ENCODE data around the gene FYN.
"Not testable (repeated sequence)": the region's sequence is repeated elsewhere in the genome, so short reads cannot be mapped to it uniquely, and the experiment has no call there.

The FYN gene

DNA sequence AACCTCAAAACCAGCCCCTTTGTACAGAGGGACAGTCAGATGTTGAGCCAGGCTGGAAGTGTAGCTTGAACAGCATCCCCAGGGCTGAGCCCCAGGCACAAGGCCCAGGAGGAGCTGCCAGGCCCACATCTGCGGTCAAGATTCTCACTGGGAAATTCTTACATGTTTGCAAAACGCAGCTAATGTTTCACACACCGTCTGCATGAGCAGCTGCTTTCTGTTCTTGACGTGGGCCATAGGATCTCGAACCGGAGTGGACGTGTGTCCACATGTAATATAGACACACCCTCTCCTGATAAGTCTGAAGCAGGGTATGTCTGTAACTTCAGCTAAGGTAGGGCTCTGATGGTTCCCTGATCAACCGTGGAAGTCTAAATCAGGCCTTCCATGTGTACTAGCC, 226.3 kb downstream of the FYN start:
- no peak for DNase-seq

DNA sequence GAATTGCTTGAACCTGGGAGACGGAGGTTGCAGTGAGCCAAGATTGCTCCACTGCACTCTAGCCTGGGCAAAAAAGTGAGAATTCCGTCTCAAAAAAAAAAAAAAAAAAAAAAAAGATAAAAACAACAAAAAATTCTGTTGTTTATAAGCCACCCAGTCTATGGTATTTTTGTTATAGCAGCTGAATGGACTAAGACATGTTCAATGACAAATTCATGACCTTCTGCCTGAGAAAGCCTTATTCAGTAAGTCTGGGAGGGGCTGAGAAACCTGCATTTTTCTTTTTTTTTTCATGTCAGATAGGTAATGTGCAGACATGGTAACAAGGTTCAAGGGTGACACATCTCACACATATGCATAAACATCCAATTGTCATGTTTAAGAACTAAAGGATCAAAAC, 227.2 kb downstream of the FYN start:
- DNase-seq: no peak

DNA sequence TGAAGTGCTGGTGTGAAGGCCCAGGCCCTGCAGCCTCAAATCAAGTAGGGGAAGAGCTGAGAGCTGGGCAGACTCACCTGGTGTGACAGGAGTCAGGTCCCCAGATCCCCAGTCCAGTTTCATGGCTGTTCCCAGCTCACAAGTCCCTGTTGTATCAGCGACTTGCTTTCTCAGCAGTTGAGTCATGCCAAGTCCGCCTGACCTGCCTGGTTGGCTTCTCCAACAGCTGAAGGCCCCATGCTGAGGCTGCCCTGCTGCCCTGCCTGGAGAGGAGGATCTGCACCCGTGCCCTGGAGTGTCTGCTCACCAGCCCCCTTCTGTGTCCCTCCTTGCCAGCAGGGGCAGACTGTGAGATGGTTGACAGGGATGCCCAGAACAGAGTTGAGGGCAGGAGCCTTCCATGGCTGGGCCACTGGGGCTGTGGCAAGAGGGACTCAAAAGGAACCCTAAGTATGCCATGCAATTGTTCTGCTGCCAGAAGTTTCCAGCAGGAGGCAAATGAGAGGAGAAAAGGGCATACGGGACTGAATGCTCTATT, 228.3 kb downstream of the FYN start:
- no peak for DNase-seq

DNA sequence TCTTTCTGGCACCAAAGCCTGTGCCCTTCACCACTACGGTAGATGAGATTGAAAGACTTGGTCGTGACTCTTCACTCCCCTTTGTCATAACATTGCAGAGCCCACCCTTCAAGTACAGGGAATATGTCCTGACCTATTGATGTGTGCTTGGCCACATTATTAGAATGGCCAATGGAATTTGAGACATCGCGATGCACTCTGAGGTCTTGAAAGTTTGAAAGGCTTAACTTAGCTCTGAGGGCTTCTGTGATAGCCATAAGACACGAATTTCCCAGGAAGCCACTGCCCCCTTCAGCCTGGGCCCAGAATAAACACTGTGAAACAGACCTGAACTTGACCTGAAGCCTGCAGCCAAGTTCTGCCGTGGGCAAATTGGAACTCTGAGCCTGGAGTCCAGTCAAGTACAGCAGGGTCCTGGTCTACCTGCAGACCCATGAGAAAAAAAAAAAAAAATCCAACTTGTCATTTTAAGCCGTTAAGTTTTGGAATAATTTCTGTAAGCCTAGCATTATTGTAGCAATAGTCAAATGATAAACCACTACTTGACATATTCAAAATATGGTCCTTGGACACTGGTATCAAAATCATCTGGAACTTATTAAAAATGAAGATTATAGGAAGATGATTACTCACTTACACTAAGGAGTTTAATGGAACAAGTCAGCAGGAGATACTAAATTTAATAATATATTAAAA, 230.6 kb downstream of the FYN start:
- peak; percentile 24 for DNase-seq

DNA sequence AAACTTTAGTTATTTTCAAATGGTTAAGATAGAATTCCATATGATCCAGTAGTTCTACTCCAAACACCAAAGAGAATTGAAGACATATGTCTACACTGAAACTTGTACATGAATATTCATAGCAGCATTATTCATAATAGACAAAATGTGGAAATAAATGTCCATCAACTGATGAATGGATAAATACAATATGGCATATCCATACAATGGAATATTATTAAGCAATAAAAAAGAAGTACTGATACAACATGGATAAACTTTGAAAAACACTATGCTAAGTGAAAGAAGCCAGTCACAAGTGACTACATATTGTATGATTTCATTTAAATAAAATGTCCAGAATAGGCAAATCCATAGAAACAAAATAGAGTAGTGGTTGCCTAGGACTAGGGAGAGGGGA, 234.0 kb downstream of the FYN start:
- no peak for DNase-seq

DNA sequence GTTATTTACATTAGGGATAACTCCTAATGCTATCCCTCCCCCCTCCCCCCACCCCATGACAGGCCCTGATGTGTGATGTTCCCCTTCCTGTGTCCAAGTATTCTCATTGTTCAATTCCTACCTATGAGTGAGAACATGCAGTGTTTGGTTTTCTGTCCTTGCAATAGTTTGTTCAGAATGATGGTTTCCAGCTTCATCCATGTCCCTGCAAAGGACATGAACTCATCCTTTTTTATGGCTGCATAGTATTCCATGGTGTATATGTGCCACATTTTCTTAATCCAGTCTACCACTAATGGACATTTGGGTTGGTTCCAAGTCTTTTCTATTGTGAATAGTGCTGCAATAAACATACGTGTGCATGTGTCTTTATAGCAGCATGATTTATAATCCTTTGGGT, 238.3 kb downstream of the FYN start:
- not testable (repeated sequence) for DNase-seq

DNA sequence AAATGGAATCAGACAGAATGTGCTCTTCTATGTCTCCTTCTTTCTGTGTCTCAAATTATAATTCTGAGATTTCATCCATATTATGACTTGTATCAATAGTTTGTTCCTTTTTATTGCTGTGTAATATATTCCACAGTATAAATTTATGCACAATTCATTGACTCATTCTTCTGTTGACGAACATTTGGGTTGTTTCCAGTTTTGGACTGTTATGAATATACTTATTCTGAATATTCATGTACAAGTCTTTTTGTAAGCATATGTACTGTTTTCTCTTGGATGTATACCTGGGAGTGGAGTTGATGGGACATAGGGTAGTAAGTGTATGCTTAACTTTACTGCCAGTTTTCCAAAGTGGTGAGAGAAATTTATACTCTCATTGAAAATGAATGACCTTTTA, 239.4 kb downstream of the FYN start:
- DNase-seq: no peak

DNA sequence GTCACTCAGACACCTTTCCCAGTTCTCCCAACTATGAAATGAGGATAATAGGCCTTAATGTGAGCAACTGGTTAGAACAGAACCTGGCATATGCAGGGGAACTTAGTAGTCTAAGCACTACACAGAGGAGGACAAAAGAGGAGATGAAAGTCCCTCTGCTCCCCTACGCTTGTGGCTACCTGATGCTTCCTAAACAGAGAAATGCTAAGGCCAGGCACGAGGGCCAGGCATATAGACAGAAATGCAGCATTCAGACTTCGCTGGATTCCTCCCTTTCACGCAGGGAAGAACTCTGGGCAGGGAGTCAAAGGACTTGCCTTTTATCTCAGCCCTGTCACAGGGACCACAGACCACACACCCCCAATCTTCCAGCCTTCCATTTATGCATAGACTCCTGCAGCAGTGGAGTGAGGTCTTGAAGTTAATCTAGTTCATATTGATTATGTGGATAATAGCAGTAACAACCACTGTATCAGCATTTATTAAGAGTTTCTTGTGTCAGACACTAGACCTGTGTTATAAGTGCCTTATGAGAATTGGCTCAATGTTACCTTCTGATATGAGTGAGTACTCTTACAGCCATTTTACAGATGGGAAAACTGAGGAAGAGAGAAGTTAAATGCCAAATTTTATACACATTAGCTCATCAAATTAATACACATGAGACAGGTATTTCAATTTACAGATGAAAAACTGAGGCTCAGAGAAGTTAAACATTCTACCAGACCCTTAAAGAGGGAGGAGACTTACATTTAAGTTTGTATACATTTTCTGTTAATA, 240.6 kb downstream of the FYN start:
- no peak for DNase-seq

DNA sequence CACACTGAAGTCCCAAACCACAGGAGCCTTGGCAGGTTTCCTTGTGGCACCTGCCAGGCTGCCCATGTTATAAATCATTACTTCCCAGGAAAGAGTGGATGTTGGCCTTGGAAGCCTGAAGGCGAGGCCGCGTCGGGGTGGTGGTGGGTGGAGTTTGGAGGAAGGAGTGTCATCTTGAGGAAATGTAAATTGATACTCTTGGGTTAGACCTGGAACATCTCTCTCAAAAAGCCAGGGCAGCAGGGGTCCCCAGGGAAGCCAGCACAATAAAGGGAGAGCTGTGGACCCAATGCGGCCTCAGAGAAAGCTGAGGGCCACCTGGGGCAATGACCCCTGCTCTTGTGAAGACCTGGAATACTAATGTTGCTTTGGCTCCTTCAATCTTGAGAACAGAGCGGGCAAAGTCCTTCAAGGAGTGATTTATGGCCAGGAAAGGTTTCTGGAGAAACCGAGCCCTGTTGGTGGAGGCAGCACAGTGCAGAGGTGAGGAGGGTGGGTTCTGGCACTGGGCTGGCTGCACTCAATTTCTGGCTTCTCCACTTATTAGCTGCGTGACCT, 241.3 kb downstream of the FYN start:
- DNase-seq: no peak

DNA sequence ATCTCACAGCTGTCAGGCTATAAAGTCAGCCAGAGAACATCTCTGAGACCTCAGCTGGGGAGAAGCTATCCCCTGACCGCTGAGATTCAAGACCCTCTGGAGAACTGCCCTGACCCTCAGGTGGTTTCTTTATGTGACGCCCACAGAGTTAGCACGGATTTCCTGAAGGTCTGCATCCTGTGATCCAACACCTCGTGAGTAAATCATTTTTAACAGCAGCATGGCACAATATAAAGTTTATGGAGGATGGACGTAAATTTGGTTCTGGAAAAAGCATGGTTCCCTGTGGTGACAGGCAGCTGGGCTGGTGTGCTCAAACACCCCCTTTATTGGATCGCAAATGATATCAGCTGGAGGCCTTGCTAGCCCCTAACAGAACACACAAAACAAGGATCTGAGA, 242.2 kb downstream of the FYN start:
- no peak for DNase-seq

DNA sequence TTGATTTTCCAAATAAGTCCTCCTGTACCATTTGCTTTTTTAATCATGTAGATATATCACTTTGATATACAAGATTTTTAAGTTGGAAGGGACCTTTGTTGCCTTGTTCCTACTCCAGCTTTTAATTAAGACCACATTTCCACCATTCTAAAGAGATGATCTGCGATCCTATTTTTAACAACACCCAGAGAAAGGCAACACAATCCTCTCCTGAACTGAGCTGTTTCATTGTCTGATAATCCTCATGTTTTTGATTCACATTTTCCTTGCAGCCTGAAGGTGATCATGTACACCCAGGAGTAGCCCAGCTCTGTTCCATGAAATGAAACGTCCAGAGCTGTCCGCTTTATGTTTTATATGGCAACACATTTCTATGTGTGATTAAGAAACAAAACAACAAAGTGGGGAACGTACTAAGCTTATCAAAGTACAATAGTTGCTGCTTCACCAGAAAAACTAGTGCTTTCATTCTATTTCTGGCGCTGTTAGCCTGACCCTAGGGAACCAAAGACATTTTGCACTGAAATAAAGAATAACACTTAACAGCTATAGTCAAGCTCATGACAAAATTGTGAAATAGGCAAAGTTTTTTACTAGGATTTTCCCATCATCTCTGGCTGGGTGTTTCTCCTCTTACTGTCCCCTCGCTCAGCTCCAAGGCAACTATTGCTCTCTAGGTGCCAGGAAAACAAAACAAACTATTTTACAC, 245.0 kb downstream of the FYN start:
- no peak for DNase-seq

DNA sequence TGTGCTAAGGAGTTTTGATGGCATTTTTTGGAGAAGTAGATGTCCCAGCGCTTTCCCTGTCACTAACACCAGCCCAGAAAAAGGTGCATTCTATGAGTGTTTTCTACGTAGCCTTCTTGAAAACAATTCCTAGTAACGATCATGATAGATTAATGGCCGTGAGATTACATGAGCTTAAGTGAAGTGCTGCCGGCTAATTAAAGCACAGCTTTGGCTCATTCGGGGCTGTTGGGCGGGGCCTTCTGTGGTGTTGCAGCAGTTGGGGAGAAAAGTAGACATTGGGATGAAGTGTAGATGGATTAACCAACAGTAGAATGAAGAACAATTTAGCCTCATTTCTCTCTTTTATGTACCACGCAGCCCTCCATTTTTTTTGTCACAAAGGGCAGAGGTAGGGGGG, 246.8 kb downstream of the FYN start:
- DNase-seq: no peak

DNA sequence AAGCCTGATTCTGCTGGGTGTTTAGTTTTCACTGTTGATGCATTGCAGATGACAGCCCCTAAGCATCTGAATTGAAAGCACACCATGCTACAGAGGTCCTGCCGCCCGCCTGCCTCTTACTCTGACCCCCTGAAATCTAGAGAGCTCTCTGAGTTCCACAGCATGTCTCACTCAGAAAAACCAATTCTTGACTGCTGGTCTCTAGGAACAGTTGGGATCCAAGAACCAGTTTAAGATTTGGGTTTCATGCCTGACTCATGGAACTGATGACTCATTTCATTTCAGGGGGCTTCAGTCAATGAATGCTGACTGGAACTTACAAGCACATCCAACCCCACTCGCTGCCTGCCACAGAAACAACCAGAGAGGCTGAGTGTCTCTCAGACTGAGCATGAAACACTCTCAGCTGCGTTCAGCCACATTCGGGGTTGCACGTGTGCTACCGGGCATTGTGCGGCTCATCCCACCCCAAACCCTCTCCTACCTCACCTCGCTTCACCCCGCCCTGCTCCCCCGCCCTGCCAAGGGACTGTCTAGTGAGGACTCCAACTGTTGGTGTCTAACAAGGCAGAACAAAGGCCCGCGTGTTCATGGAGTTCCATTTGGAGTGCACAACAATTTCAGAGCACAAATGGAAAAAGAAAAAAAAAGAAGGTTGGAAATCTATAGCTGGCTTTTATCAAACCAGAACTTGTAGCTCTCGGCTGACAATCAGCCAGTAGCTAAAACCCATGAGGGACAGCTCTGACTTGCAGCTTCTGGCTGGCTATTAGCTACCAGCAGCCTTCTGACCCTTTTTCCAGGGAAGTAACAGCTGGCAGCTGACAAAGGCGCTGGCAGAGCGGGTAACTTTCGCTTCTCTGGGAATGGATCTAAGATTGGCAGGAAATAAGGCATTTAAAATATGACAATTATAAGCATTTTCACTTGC, 247.5 kb downstream of the FYN start:
- DNase-seq: no peak

DNA sequence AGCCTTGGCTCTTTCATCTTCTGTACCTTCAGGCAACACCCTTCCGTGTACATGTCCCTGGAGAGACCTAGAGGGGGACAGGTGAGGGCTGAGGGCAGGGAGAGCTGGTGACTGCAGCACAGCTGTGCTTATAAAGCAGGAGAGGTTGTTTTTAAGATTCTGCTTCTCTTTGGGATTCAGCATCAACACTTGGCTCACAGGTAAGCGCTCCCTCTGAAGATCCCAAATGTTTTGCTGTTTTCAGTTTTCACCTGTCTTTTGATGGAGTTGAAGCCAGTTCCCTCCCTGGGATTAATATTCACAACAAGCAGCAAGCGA, 248.2 kb downstream of the FYN start:
- no peak for DNase-seq

DNA sequence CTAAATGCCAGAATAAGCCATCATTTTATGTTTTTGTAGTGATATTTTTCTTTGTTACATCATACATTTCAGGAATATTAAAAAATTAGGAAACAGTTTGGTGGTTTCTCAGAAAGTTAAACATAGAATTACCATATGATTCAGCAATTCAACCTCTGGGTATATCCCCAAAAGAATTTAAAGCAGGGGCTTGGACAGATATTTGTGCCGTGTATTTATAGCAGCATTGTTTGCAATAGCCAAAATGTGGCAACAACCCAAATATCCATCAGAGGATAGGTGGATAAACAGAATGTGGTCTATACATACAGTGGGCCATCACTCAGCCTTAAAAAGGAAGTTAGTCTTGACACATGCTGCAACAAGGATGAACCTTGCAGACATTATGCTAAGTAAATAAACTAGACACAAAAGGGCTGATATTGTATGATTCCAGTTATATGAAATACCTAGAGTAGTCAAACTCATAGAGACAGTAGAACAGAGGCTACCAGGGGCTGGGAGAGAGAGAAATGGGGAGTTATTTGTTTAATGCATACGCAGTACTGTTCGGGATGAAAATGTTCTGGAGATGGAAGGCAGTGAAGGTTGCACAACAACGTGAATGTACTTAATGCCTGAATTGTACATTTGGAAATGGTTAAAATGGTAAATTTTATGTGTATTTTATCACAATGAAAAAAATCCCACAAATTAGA, 248.7 kb downstream of the FYN start:
- no peak for DNase-seq

DNA sequence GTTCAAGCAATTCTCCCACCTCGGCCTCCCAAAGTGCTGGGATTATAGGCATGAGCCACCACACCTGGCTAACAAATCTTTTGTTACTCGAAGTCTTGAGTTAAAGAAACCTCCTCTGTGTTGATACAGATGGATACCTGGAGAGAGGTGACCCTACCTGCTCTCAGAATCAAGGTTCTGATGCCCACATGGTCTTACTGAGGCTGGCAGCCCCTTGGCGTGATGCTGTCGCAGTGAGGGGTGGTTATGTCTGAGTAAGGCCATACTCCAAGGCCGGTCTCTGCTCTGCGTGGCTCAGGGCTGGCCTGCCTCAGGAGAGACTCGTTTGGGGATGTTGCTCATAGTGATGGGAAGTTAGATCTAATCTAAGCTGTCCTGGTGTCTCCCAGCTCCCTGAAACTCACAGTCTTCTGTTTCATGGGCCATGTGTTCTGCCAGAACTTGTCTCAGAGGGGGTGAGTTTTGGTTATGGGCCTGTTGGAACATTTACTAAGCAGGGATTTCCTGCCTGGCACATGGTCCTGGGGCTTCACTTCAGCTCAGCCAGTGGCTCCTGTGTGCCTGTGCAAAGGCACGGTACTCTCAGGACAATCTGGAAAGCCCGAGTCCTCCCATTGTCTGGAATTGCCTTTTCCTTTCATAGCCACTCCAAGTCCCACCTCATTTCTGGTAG, 250.1 kb downstream of the FYN start:
- no peak for DNase-seq

DNA sequence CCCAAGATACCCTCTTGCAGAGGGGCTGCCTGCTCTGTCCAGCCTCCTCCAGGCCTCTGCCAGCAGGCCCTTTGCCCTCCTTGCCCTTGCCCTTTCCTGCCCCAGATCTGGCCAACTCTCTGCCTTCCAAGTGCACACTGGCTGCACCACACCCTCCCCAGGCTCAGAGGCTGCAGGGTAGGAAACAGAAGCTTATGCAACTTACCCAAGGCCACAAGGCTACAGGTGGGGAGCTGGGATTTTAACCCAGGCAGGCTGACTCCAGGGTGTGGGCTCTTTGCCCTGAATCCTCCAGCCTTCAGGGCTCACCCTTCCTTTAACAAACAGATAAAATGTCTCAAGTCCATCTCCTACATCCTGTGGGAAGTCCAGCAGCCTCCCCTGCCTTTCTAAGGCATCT, 253.1 kb downstream of the FYN start:
- DNase-seq: no peak

DNA sequence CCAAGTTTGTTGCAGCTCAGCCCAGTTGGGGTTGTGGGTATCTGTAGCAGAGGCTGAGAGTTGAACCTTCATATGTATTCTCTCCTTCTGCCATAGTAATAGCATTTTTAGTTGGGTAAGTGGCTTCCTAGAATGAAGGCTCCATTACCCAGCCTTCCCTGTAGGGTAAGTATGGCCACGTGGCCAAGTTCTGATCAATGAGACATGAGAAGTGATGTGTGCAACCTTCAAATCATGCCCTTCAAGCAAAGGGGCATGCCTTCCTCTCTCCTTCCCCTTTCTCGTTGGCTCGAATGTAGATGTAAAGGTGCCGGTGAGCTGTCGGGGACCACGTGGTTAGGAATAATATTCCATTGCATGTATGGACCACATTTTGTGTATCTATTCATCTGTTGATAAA, 254.8 kb downstream of the FYN start:
- no peak for DNase-seq

DNA sequence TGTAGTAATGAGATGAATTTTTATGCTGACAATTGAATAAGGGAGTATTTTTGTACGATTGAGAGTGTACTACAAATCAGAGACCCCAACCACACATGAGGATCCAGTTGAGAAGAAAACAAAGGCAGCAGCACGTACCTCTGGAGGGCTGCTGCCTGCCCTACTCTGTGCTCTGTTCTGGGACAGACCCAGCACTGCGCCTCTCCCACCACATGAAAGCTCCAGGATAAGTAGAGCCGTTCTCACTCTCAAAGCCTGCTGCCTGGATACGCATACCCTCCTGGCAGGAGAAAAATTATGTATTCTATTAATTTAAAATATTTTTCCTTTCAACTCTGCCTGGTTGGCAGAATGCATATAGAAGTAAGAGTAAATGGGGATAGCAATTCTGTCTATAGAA, 256.1 kb downstream of the FYN start:
- no peak for DNase-seq

DNA sequence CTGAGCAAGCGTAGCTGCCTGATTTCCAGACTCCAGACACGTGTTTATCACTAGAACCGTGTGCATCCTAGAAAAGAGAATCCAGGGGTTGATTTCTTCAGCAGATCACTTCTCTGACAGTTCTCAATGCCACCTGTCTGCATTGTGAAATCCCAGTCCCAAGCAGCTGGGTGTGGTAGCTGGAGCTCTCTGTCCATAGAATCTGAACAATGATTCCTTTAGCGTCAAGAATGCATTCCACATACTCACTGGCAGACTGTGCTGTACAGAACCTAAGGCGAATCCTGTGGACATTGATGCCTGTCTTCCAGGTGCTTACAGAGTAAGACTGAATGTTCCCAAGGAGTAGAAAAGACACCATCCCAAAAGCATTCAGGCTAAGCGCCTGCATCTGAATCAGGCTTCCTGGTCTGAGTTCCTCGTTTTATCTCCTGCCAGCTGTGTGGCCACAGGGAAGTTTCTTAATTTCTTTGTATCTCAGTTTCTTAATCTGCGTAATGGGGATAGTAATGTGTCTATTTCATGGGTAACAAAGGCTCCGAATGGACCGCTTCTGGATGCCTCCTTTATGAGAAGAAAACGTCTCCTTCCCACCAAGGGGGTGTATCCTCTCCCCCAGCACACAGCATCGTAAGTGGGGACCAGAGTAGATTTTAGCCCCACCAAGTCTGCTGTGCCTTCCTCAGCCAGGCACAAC, 257.2 kb downstream of the FYN start:
- DNase-seq: no peak
